ENCODE data around the gene RPL29.

DNA sequence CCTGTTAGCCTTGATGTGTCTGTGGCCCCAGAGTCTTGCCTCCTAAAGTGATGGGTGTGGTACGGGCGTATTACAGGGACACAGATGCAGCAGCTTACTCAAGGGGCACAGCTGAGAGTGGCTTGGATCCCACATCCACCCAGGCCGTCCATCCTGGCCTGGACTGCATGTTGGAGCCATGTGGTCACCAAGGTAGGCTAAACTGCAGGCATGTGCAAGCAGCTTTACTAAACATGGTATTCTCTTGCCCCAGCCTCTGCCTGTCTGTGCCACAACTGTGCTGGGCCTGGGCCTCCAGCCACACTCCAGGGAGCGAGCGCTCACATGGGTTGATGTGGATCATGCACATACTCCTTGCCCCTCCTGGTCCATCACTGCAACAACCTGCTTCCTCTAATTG, 46.6 kb downstream of the RPL29 start:
- TF ChIP-seq, protein P1, sequence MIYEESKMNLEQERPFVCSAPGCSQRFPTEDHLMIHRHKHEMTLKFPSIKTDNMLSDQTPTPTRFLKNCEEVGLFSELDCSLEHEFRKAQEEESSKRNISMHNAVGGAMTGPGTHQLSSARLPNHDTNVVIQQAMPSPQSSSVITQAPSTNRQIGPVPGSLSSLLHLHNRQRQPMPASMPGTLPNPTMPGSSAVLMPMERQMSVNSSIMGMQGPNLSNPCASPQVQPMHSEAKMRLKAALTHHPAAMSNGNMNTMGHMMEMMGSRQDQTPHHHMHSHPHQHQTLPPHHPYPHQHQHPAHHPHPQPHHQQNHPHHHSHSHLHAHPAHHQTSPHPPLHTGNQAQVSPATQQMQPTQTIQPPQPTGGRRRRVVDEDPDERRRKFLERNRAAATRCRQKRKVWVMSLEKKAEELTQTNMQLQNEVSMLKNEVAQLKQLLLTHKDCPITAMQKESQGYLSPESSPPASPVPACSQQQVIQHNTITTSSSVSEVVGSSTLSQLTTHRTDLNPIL (CRISPR knock-in tag; IDR thresholded peaks at IDR 0.05; ENCODE audit: low read depth) = no peak
- TF ChIP-seq, protein P2, sequence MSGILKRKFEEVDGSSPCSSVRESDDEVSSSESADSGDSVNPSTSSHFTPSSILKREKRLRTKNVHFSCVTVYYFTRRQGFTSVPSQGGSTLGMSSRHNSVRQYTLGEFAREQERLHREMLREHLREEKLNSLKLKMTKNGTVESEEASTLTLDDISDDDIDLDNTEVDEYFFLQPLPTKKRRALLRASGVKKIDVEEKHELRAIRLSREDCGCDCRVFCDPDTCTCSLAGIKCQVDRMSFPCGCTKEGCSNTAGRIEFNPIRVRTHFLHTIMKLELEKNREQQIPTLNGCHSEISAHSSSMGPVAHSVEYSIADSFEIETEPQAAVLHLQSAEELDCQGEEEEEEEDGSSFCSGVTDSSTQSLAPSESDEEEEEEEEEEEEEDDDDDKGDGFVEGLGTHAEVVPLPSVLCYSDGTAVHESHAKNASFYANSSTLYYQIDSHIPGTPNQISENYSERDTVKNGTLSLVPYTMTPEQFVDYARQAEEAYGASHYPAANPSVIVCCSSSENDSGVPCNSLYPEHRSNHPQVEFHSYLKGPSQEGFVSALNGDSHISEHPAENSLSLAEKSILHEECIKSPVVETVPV (CRISPR knock-in tag; IDR thresholded peaks at IDR 0.05) = no peak
- TF ChIP-seq OSR1 (CRISPR knock-in tag; IDR thresholded peaks at IDR 0.05) = no peak
- TF ChIP-seq ZNF8 (CRISPR knock-in tag; IDR thresholded peaks at IDR 0.05) = no peak
- no peak for TF ChIP-seq RARB (CRISPR knock-in tag; IDR thresholded peaks at IDR 0.05)
- TF ChIP-seq PPARA (CRISPR knock-in tag; IDR thresholded peaks at IDR 0.05; ENCODE audit: borderline replicate concordance) = no peak
- TF ChIP-seq ARNTL (CRISPR knock-in tag; IDR thresholded peaks at IDR 0.05; ENCODE audit: borderline replicate concordance, low read depth) = no peak
- no peak for TF ChIP-seq GLIS3 (CRISPR knock-in tag; IDR thresholded peaks at IDR 0.05)
- no peak for TF ChIP-seq ISL1 (CRISPR knock-in tag; IDR thresholded peaks at IDR 0.05)
